CD4-positive, alpha-beta T cell treated with Interleukin-10 for 1 hour (primary cell): ENCODE results near the gene TRAF3IP3.

Source experiments
- DNase-seq: peaks from one replicate; pipeline ENCODE4 v3.0.0-alpha.2; 2020

Gene TRAF3IP3, protein sequence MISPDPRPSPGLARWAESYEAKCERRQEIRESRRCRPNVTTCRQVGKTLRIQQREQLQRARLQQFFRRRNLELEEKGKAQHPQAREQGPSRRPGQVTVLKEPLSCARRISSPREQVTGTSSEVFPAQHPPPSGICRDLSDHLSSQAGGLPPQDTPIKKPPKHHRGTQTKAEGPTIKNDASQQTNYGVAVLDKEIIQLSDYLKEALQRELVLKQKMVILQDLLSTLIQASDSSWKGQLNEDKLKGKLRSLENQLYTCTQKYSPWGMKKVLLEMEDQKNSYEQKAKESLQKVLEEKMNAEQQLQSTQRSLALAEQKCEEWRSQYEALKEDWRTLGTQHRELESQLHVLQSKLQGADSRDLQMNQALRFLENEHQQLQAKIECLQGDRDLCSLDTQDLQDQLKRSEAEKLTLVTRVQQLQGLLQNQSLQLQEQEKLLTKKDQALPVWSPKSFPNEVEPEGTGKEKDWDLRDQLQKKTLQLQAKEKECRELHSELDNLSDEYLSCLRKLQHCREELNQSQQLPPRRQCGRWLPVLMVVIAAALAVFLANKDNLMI

GRCh38 chr1:209755926-209756614 lies at the start of gene TRAF3IP3:
Gene TRAF3IP3, plus strand, starts transcription at chr1:209756053. Its CDS starts 3,987 bp downstream, at chr1:209760040.
- DNase-seq: peak; percentile 83

DNA sequence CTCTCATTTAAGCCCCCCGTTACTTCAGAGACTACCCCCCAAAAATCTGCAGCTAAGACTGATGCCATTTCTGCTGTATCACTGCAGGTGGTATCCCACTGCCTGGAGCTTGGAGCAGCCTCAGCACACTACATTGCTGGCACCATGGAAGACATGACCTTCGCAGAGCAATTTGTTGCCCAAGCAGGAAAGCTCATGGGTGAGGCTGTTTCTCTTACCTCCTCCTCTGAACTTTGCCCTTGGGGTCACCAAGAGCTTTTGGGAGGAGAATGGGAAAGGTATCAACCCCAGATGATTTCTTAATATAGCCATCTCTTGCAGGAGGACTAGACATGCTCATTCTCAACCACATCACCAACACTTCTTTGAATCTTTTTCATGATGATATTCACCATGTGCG lies 49.2 kb upstream of the TRAF3IP3 start:
- DNase-seq: no peak

GRCh38 chr1:209707308-209707707 lies 48.5 kb upstream of the TRAF3IP3 start:
- no peak for DNase-seq

DNA sequence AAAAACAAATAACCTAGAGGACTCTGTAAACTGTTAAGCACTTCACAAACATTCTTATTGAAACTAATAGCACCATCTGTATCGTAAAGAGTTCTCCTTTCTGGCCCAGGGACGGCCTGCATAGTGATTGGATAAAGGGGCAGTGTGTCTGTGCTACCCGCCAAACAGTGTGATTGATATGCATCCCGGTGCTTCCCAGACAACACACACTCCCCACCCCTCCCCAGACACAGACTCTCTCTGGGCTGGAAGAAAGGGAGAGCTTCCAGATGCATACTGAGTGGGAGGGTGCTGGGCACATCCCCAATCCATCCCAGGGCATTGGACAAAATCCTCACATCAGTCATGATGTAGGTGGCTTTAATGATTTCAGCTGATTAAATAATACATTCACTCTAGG lies 47.6 kb upstream of the TRAF3IP3 start:
- DNase-seq: no peak

- DNase-seq: no peak
Observed at GRCh38 chr1:209710093-209710492, 45.8 kb upstream of the TRAF3IP3 start.

- DNase-seq: no peak
Observed at GRCh38 chr1:209710847-209711246, 45.0 kb upstream of the TRAF3IP3 start.

- DNase-seq: no peak
Observed at GRCh38 chr1:209714338-209714737, 41.5 kb upstream of the TRAF3IP3 start.

DNA sequence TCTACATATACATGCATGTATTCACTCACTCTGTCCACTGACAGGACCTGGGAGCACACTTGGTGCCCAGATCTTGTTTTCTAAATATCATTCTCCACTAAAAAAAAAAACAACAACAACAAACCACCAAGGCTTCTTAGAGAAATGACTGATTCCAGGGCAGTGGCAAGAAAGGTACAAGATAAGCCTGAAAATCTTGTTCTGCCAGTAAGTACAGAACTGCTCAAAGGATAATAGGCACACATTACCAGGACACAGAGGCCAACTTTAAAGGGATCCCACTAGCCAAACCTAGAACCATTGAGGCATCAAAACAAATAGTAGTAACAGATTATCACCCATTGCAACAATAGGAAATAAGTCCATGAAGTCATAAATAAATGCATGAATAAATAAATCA lies 40.5 kb upstream of the TRAF3IP3 start:
- DNase-seq: no peak

- no peak for DNase-seq
Observed at GRCh38 chr1:209717818-209718217, 38.0 kb upstream of the TRAF3IP3 start.

- no peak for DNase-seq
Observed at GRCh38 chr1:209720326-209720725, 35.5 kb upstream of the TRAF3IP3 start.

- DNase-seq: no peak
Observed at GRCh38 chr1:209720826-209721225, 35.0 kb upstream of the TRAF3IP3 start.

DNA sequence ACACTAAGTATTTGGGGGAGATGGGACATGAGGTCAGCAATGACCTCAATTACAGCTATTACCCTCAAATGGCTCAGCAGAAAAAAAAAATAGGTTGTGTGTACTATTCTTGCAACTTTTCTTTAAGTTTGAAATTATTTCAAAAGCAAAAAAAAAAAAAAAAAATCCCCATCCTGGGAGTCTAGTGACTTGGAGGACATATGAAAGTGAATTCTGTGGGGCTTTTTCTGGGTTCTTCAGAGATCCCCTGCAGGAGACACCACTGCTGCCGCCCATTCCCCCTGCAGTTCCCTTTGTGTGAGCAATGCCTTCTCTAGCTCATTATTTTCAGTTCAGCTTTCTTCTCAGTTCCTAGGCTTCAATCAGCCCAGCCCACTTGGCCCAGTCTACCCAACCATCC lies 34.5 kb upstream of the TRAF3IP3 start:
- no peak for DNase-seq

GRCh38 chr1:209723265-209723664 lies 32.6 kb upstream of the TRAF3IP3 start:
- no peak for DNase-seq

DNA sequence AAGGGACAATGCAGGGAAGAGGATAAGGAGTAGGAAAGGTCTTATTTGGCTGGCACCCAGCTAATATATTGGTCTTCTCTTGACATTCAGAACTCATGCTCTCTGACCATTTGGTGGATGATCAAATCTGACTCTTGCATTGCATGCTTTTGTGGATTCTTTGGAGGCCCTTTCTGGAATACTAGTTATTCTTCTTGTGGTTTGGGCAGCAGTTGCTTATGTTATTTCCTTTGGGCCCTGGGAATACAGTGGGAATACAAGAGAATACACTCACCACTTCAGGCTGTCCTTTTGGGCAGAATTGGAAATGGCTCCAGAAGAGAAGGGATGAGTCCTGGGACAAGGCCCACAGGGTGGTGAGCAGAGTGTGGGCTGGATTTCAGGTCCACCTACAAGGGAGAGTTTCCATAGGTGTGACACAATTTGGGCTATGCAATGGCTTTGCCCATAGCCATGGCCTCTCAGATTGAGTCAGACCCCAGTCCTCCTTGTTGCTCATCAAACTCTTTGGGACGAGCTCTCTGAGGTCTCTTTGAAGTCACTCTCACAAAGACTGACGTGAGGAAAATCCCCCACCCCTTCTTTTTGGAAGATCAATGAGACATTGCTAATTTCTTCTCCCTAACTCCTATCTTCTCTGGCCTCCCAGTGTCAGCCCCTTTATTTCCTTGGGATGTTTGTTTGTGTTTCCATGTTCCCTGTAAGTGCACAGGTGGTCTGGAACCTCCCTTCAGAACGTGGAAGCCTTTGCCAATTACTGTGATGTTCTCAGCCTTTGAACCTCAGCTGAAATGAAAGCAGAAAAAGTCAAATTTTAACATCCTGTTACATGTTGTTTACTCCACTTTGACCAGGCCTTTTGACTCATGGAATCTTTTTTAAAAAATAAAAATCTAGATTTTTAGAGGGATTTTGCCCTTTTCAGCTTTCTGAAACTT lies 31.8 kb upstream of the TRAF3IP3 start:
- DNase-seq: no peak

GRCh38 chr1:209727286-209727685 lies 28.6 kb upstream of the TRAF3IP3 start:
- no peak for DNase-seq

GRCh38 chr1:209727785-209728184 lies 28.1 kb upstream of the TRAF3IP3 start:
- no peak for DNase-seq

DNA sequence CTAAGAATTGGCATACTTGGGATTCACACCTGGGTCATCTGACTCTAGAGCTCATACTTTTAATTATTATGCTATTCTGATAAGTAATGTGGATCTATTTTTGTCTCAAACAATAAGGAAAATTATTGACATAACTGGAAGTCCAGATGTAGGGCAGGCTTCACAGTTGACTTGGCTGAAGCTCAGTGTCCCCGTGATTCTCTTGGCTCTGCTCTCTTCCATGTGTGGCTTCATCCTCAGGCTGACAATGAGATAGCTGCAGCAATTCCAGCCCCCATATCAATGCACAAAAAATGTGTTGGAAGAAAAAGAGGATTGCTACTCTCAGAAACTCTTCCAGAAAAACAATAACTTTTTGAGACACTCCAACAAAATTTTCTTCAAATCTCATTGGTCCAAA lies 27.4 kb upstream of the TRAF3IP3 start:
- no peak for DNase-seq

GRCh38 chr1:209729436-209729835 lies 26.4 kb upstream of the TRAF3IP3 start:
- DNase-seq: no peak

GRCh38 chr1:209732725-209733124 lies 23.1 kb upstream of the TRAF3IP3 start:
- DNase-seq: no peak

DNA sequence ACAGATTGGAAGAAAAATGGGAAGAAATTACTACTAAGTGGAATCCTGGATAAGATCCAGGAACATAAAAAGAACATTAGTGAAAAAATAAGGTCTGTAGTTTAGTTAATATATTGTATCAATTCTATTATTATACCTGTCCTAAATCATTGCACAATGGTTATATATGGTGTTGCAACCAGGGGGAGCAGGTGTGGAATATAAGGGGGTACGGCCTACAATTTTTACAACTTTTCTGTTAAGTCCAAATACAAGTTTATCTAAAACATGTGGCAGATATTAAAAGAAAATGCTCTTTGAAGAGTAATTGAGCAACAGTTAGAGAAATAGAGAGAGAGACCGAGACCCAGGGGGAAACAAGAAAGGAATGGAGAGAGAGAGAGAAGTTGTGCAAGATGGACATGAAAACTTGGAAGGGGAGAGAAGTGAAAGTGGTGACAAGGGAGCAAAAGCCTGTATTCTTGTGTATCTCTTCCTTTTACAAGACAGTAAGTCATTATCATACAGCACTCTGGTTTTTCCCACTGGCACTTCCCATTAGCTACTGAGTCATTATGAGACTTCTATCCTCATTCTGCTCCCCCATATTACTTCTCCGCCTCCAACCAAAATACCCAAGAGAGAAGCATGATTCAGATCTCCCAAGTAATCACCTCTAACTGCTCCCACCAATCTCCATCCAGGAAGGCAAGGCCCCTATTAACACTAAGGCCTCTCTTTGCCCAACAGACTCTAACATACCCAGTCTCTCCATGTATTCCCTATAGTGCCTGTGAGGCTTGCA lies 22.3 kb upstream of the TRAF3IP3 start:
- DNase-seq: no peak

DNA sequence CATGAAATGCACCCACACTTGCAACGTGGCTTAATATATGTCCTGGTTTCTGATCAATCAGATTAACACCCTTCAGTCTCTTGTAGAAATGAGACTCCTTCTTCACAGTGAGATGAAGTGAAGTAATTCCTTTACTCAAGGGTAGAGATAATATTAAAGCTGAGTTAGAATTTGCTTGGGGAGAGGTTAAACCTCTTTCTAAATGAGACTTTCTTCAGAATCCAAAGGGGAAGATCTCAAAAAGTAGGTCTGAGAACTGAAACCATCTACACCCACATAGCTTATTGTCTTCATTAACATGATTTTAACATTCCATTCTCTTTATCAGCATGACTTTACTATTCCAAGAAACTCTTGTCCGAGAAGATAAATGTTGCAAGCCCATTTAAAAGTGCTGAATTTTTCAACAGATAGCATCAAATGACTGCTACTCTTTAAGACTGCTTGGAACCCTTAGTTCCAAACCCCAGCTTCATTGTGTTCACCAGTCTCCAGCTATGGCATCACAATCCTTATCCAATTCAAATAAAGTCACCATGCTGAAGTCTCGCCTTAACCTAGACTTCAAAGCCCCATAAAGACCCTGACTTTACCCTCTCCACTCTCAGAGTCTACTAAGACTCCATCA lies 19.2 kb upstream of the TRAF3IP3 start:
- no peak for DNase-seq

DNA sequence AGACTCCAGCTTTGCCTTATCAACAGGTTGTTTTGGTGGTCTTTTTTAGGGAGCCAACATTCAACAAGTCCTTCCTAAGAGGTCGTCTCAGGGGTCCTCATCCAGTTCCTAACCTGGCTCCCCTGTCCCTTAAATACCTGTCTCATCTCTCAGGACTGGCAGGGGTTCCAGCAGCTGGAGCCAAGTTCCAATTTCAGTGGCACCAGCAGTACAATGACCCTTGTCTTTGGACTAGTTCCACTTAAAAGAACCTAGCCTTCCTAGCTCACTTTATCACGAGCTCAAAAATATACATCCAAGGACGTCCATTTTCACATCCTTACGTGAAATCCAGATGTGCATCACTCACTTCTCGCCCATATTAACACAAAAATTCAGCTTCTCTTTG lies 18.7 kb upstream of the TRAF3IP3 start:
- no peak for DNase-seq
